Measurements from ENCODE around the gene MVB12A.

DNA sequence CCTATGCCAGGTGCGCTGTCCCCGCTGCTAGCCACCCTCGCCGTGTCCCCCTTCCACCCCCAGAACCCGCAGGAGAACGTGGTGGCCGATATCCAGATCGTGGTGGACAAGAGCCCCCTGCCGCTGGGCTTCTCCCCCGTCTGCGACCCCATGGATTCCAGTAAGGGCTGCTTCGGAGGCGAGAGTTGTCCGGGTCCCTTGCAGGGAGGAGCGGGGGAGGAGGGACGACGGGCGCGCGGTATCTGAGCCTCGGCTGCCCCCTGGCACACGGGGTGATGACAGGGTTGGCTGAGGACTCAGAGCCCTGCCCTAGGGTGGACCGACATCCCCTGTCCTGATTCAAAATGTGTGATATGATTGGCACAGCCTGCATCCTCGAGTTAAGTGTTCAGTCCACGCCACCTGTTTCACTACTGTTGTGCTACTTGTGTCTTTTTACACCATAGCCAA is 653 bp downstream of the MVB12A start:
- no peak for TF ChIP-seq EZH2 (IDR thresholded peaks at IDR 0.05)
- TF ChIP-seq, protein P1, sequence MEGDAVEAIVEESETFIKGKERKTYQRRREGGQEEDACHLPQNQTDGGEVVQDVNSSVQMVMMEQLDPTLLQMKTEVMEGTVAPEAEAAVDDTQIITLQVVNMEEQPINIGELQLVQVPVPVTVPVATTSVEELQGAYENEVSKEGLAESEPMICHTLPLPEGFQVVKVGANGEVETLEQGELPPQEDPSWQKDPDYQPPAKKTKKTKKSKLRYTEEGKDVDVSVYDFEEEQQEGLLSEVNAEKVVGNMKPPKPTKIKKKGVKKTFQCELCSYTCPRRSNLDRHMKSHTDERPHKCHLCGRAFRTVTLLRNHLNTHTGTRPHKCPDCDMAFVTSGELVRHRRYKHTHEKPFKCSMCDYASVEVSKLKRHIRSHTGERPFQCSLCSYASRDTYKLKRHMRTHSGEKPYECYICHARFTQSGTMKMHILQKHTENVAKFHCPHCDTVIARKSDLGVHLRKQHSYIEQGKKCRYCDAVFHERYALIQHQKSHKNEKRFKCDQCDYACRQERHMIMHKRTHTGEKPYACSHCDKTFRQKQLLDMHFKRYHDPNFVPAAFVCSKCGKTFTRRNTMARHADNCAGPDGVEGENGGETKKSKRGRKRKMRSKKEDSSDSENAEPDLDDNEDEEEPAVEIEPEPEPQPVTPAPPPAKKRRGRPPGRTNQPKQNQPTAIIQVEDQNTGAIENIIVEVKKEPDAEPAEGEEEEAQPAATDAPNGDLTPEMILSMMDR (IDR thresholded peaks at IDR 0.05) = peak; percentile 32
